ENCODE measurements around the gene RAP1GDS1. TPM values are rescaled to one million over a fixed set of nuclear protein-coding genes. Genes with fewer than 3 reads are reported as not detected.

The RAP1GDS1 gene
- total and polyA plus RNA-seq, 10 donors = 13.5 to 55.1 (median 46.4) TPM

- 89 to 96% (median 95%) methylated on average over 4 of the region's 4 CpGs for WGBS, 5 donors
- no peak overlapping the region for H3K4me3 ChIP-seq
- no peak overlapping the region for H3K27ac ChIP-seq
- intact Hi-C loops (cut with DNase I; ENCODE audit: low total_unique reads) = no loop called here
- peaks cover 0 to 11% (median 5%) of the 10 kb centered on the region in 8 donors for H3K9me3 ChIP-seq
- DNase-seq = no peak
- TF ChIP-seq POLR2AphosphoS5 (IDR thresholded peaks at IDR 0.05) = no peak
- no peak for TF ChIP-seq POLR2A (IDR thresholded peaks at IDR 0.05)
- H3K36me3 ChIP-seq = peaks cover 0 to 52% (median 2%) of the 10 kb centered on the region in 6 donors
- H3K27me3 ChIP-seq (replicated peaks in 1 of 7) = no peaks in the 10 kb centered on the region
- no peaks in the 10 kb centered on the region for H3K4me1 ChIP-seq
These were observed 82.4 kb downstream of the RAP1GDS1 start for GRCh38 chr4:98343626-98344025.

GRCh38 chr4:98345838-98346237 is 84.7 kb downstream of the RAP1GDS1 start:
- TF ChIP-seq POLR2AphosphoS5 (IDR thresholded peaks at IDR 0.05) (no peak), POLR2A (IDR thresholded peaks at IDR 0.05) (no peak), CTCF (IDR thresholded peaks at IDR 0.05 in 8 of 11, conservative IDR thresholded peaks at IDR 0.05 in 3 of 11) (no peak)
- Histone ChIP-seq H3K27me3 (replicated peaks in 1 of 7) (no peaks in the 10 kb centered on the region), H3K9me3 (peaks cover 0 to 20% (median 9%) of the 10 kb centered on the region in 8 donors), H3K36me3 (peaks cover 0 to 53% (median 2%) of the 10 kb centered on the region in 6 donors), H3K4me1 (no peaks in the 10 kb centered on the region), H3K4me3 (no peak overlapping the region), H3K27ac (no peak overlapping the region)
- intact Hi-C loops (cut with DNase I; ENCODE audit: low total_unique reads) = no loop called here
- 86 to 91% (median 88%) methylated on average over 3 of the region's 3 CpGs for WGBS, 5 donors
- no peak for DNase-seq

GRCh38 chr4:98352396-98352795 is 91.2 kb downstream of the RAP1GDS1 start:
- Histone ChIP-seq H3K9me3 (peaks cover 0 to 20% (median 9%) of the 10 kb centered on the region in 8 donors), H3K27me3 (replicated peaks in 1 of 7) (no peaks in the 10 kb centered on the region), H3K4me3 (peak overlapping the region in 2 of 8 donors; percentile 15 to 47), H3K36me3 (peaks cover 0 to 49% (median 0%) of the 10 kb centered on the region in 6 donors), H3K27ac (peak overlapping the region in 4 of 8 donors; percentile 16 to 60 (median 40)), H3K4me1 (peaks cover 4 to 20% (median 14%) of the 10 kb centered on the region in 6 donors)
- no peak for TF ChIP-seq POLR2AphosphoS5 (IDR thresholded peaks at IDR 0.05)
- TF ChIP-seq POLR2A (IDR thresholded peaks at IDR 0.05) = no peak
- TF ChIP-seq CTCF (IDR thresholded peaks at IDR 0.05 in 8 of 11, conservative IDR thresholded peaks at IDR 0.05 in 3 of 11) = no peak
- no peak for DNase-seq
- WGBS, 5 donors = 24 to 38% (median 29%) methylated on average over 7 of the region's 7 CpGs
- intact Hi-C loops (cut with DNase I; ENCODE audit: low total_unique reads) = no loop called here

GRCh38 chr4:98352940-98353339 is 91.8 kb downstream of the RAP1GDS1 start:
- peaks cover 0 to 43% (median 0%) of the 10 kb centered on the region in 6 donors for H3K36me3 ChIP-seq
- intact Hi-C loops (cut with DNase I; ENCODE audit: low total_unique reads) = no loop called here
- H3K4me3 ChIP-seq = peak overlapping the region in 2 of 8 donors; percentile 15 to 47
- peak overlapping the region in 4 of 8 donors; percentile 16 to 60 (median 40) for H3K27ac ChIP-seq
- no peaks in the 10 kb centered on the region for H3K27me3 ChIP-seq (replicated peaks in 1 of 7)
- TF ChIP-seq POLR2AphosphoS5 (IDR thresholded peaks at IDR 0.05) (no peak), POLR2A (IDR thresholded peaks at IDR 0.05) (no peak), CTCF (IDR thresholded peaks at IDR 0.05 in 8 of 11, conservative IDR thresholded peaks at IDR 0.05 in 3 of 11) (no peak)
- H3K9me3 ChIP-seq = peaks cover 0 to 16% (median 8%) of the 10 kb centered on the region in 8 donors
- DNase-seq = no peak
- peaks cover 4 to 20% (median 14%) of the 10 kb centered on the region in 6 donors for H3K4me1 ChIP-seq
- WGBS, 5 donors = 44 to 68% (median 57%) methylated on average over 4 of the region's 4 CpGs
